GM21381 (cell line): ENCODE results near the gene SEC61A2.
"Not testable (repeated sequence)": the region's sequence is repeated elsewhere in the genome, so short reads cannot be mapped to it uniquely, and the experiment has no call there.

Experiments
- ATAC-seq: cut with Tn5 transposase; IDR thresholded peaks from one replicate; pipeline ENCODE4 v1.9.1; 2021; ENCODE audit warnings: mild to moderate bottlenecking, moderate library complexity; ENCODE audit not compliant: unreplicated experiment

The SEC61A2 gene

GRCh38 chr10:12129222-12130111, at the start of gene SEC61A2:
Gene SEC61A2 (plus strand): TSS chr10:12129677. CDS start chr10:12129788, 111 bp downstream.
- peak; percentile 92 for ATAC-seq

- ATAC-seq, result no peak
These were observed 48.0 kb upstream of the SEC61A2 start for GRCh38 chr10:12081470-12081869.

GRCh38 chr10:12081879-12082557, 47.5 kb upstream of the SEC61A2 start:
- ATAC-seq, result no peak

- ATAC-seq, result no peak
These were observed 40.6 kb upstream of the SEC61A2 start for GRCh38 chr10:12088919-12089318.

GRCh38 chr10:12091421-12091820, 38.1 kb upstream of the SEC61A2 start:
- no peak for ATAC-seq

- ATAC-seq, result not testable (repeated sequence)
These were observed 32.1 kb upstream of the SEC61A2 start for GRCh38 chr10:12097361-12097760.

GRCh38 chr10:12097791-12098190, 31.7 kb upstream of the SEC61A2 start:
- ATAC-seq, result no peak

- ATAC-seq, result no peak
These were observed 30.5 kb upstream of the SEC61A2 start for GRCh38 chr10:12098966-12099365.

- ATAC-seq, result no peak
These were observed 25.7 kb upstream of the SEC61A2 start for GRCh38 chr10:12103802-12104201.

- no peak for ATAC-seq
These were observed 21.7 kb upstream of the SEC61A2 start for GRCh38 chr10:12107781-12108180.

- no peak for ATAC-seq
These were observed 20.2 kb upstream of the SEC61A2 start for GRCh38 chr10:12109286-12109685.

GRCh38 chr10:12111528-12111927, 17.9 kb upstream of the SEC61A2 start:
- no peak for ATAC-seq

- no peak for ATAC-seq
These were observed 15.8 kb upstream of the SEC61A2 start for GRCh38 chr10:12113627-12114026.

GRCh38 chr10:12121673-12122072, 7.8 kb upstream of the SEC61A2 start:
- peak; percentile 32 for ATAC-seq

GRCh38 chr10:12130237-12130872, 878 bp downstream of the SEC61A2 start:
- ATAC-seq, result peak; percentile 41

- ATAC-seq, result no peak
These were observed 6.2 kb downstream of the SEC61A2 start for GRCh38 chr10:12135631-12136030.

GRCh38 chr10:12140038-12140437, 10.6 kb downstream of the SEC61A2 start:
- ATAC-seq, result no peak

- no peak for ATAC-seq
These were observed 15.1 kb downstream of the SEC61A2 start for GRCh38 chr10:12144538-12144937.

- ATAC-seq, result no peak
These were observed 20.7 kb downstream of the SEC61A2 start for GRCh38 chr10:12150163-12150562.

GRCh38 chr10:12154516-12154915, 25.0 kb downstream of the SEC61A2 start:
- ATAC-seq, result no peak

GRCh38 chr10:12156367-12157123, 27.1 kb downstream of the SEC61A2 start:
- no peak for ATAC-seq
